GM20000 (cell line): ENCODE results near the gene MAPK1.
"Not testable (repeated sequence)": the region's sequence is repeated elsewhere in the genome, so short reads cannot be mapped to it uniquely, and the experiment has no call there.

Source experiments
- DNase-seq: peaks from one replicate; pipeline ENCODE4 v3.0.0; 2012; ENCODE audit warnings: low spot score
- TF ChIP-seq, protein P1 (sequence below): IDR thresholded peaks from 2 replicates; pipeline ENCODE4 v1.5.1; 2012; ENCODE audit warnings: mild to moderate bottlenecking, control low read depth; ENCODE audit errors: extremely low read depth, missing control alignments

The MAPK1 gene

DNA sequence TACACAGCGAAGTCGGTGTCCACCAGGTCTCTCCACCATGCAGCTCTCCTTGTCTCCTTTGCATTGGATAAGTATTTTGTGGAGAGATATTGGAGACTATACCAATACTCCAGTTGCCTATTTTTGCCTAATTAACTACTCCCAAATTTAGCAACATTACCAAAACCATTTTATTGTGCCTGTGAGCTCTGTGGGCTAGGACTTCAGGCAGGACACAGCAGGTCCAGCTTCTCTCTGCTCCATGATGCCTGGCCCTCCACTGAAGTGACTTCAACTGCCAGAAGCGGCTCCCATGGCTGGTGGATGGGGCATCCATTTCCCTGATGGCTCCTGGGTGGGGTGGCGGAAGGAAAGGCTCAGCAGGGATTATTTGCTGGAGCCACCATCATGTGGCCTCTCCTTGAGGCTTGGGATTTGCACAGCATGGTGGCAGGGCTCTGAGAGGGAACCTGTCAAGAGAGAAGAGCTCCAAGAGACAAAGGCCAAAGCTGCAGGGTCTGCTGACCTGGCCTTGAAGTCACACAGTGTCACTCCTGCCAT lies 36.9 kb upstream of the MAPK1 start:
- DNase-seq: no peak
- TF ChIP-seq, protein P1, sequence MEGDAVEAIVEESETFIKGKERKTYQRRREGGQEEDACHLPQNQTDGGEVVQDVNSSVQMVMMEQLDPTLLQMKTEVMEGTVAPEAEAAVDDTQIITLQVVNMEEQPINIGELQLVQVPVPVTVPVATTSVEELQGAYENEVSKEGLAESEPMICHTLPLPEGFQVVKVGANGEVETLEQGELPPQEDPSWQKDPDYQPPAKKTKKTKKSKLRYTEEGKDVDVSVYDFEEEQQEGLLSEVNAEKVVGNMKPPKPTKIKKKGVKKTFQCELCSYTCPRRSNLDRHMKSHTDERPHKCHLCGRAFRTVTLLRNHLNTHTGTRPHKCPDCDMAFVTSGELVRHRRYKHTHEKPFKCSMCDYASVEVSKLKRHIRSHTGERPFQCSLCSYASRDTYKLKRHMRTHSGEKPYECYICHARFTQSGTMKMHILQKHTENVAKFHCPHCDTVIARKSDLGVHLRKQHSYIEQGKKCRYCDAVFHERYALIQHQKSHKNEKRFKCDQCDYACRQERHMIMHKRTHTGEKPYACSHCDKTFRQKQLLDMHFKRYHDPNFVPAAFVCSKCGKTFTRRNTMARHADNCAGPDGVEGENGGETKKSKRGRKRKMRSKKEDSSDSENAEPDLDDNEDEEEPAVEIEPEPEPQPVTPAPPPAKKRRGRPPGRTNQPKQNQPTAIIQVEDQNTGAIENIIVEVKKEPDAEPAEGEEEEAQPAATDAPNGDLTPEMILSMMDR: no peak

DNA sequence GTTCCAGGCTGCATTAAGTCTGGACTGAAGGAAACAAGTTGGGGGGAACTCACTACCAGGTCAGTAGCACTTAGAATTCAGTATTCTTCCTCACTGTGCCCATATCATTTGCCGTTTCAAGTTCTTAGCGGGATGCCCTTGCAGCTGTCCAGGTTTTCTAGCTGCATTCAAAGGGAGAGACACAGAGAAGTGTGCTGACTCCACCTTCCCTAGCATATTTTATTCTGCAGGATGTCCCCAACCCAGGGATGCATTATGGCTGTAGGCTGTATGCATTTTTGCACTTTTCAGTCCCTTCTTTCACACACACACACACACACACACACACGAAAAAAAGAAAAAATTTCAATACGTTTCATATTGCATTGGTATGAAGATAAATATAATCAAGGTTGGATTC lies 35.8 kb upstream of the MAPK1 start:
- DNase-seq: no peak
- TF ChIP-seq, protein P1: no peak

DNA sequence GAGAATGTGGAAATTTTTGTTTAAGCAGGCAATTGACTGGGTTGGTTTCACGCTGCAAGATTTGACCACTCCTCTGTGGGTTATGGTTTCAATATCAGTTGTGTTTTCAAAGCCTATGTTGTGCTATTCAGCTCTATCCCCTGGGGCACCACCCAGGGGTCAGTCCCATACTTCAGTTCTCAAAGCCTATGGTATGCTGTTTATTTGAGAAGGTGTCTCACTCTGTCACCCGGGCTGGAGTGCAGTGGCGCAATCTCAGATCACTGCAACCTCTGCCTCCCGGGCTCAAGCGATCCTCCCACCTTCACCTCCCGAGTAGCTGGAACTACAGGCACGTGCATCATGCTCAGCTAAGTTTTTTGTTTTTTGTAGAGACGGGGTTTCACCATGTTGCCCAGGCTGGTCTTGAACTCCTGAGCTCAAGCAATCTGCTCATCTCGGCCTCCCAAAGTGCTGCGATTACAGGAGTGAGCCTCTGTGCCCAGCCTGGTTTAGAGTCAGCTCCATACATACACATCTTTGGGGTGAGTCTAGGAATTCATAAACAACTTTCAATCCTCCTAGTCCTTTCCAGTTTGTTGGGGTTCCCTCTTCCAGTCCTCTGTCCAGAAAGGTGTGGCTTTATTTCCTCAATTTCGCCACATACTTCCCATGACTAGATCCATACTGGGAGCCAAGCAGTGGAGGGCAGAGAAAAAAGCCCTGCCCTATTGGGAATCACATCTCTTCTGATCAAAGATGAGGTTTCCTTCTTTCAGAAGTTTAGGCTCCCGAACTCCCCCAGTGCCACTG lies 35.0 kb upstream of the MAPK1 start:
- TF ChIP-seq, protein P1: no peak
- no peak for DNase-seq

- TF ChIP-seq, protein P1: no peak
- DNase-seq: no peak
Observed at GRCh38 chr22:21898354-21898896, 31.0 kb upstream of the MAPK1 start.

DNA sequence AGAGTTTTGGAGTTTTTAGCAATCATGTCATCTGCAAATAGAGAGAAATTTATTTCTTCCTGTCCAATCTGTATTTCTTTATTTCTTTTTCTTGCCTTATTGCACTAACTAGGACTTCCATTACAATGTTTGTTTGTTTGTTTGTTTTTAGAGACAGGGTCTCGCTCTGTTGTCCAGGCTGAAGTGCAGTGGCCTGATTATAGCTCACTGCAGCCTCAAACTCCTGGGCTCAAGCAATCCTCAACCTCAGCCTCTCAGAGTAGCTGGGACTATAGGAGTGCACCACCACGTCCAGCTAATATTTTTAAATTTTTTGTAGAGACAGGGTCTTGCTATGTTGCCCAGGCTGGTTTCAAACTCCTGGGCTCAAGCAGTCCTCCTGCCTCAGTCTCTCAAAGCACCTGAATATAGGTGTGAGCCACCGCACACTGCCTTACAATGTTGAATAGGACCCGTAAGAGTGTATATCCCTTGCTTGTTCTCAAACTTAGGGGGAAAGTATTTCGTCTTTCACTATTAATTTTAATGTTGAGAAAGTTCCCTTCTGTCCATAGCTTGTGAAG lies 29.6 kb upstream of the MAPK1 start:
- DNase-seq: no peak
- TF ChIP-seq, protein P1: no peak

GRCh38 chr22:21896275-21896674 lies 28.8 kb upstream of the MAPK1 start:
- DNase-seq: not testable (repeated sequence)

DNA sequence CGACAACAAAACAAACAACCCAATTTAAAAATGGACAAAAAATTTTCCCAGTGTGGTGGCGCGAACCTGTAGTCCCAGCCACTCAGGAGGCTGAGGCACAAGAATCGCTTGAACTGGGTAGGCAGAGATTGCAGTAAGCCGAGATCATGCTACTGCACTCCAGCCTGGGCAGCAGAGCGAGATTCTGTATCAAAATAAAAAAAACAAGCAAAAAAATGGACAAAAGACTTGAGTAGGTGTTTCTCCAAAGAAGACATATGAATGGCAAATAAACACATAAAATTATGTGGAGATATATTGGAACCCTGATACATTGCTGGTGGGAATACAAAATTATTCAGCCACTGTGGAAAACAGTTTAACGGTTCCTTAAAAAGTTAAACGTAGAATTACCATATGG lies 27.4 kb upstream of the MAPK1 start:
- TF ChIP-seq, protein P1: no peak
- DNase-seq: no peak
